ENCODE measurements around the gene RRAS2.

RRAS2 gene

DNA sequence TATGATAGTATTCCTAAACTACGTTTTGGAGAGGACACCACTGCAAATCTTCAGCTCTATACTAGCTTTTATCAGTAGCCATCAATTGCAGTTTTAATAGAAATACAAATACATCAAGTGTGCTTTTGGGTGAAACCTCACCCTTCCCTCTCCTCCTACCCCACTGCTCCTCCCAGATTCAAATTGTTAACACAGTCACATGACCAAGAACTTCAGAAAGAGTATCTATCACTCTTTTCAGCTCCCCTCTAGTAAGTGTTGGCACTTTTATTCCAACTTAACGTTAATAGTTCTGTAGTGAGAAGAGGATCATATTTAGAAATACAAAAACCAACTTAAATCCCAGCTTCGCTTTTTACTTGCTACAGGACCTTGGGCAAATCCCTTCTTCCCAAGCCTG is 17.0 kb downstream of the RRAS2 start:
- TF ChIP-seq, protein P1, sequence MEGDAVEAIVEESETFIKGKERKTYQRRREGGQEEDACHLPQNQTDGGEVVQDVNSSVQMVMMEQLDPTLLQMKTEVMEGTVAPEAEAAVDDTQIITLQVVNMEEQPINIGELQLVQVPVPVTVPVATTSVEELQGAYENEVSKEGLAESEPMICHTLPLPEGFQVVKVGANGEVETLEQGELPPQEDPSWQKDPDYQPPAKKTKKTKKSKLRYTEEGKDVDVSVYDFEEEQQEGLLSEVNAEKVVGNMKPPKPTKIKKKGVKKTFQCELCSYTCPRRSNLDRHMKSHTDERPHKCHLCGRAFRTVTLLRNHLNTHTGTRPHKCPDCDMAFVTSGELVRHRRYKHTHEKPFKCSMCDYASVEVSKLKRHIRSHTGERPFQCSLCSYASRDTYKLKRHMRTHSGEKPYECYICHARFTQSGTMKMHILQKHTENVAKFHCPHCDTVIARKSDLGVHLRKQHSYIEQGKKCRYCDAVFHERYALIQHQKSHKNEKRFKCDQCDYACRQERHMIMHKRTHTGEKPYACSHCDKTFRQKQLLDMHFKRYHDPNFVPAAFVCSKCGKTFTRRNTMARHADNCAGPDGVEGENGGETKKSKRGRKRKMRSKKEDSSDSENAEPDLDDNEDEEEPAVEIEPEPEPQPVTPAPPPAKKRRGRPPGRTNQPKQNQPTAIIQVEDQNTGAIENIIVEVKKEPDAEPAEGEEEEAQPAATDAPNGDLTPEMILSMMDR (IDR thresholded peaks at IDR 0.05; ENCODE audit: low read depth, low read length, missing control alignments) = no peak
- Histone ChIP-seq H3K27ac (no peak overlapping the region), H3K4me3 (ENCODE audit: low read depth, low read length) (no peak overlapping the region), H3K36me3 (replicated peaks) (no peaks in the 10 kb centered on the region), H3K27me3 (replicated peaks) (no peaks in the 10 kb centered on the region)
- DNase-seq = no peak
- in situ Hi-C loops (cut with HindIII; ENCODE audit: low pct_ligation_motif_present, low sequenced_read_pairs) = no loop called here

DNA sequence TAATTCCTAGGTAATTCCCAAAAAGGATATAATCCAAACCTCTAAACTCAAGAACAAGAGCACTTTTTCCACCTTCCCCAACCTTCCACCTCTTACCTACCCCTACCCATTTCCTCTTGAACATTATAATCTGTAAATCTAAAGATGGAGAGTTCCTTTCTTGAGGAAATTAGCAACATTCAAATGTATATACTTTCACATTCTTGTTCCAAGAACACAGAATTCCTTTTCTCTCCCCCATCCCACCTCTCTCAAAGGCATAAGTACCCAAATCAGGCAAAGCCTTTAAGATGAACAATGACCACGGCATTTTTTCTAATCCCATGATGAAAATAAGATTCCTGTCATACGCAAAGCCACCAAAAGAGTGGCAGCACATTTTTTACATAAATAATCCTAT is 18.3 kb downstream of the RRAS2 start:
- no peaks in the 10 kb centered on the region for H3K27me3 ChIP-seq (replicated peaks)

DNA sequence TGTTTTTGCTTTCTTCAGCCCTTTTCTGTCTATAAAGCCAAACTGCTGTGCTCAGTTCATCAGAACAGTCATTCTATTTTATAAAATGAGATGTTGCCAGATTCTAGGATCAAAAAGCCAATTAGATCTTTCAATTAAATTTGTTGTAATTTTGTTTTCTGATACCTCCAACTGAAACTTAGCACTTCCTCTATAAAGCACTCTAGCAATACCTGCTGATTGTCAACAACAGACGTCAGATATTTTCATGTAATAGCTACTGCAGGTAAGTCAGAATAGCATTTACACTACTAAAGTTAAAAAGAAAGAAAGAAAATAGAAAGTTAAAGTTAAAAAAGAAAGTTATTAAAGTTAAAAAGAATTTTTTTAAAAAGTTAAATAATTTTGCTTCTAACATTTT is 19.6 kb downstream of the RRAS2 start:
- DNase-seq = no peak
- no peaks in the 10 kb centered on the region for H3K27me3 ChIP-seq (replicated peaks)
- no peaks in the 10 kb centered on the region for H3K36me3 ChIP-seq (replicated peaks)
- no peak overlapping the region for H3K27ac ChIP-seq
- no peak overlapping the region for H3K4me3 ChIP-seq (ENCODE audit: low read depth, low read length)
- TF ChIP-seq, protein P1 (IDR thresholded peaks at IDR 0.05; ENCODE audit: low read depth, low read length, missing control alignments) = no peak
- in situ Hi-C loops (cut with HindIII; ENCODE audit: low pct_ligation_motif_present, low sequenced_read_pairs) = no loop called here

More for the DNA sequence above, 18.3 kb downstream of the RRAS2 start:
- no peak for DNase-seq
- Histone ChIP-seq H3K4me3 (ENCODE audit: low read depth, low read length) (no peak overlapping the region), H3K27ac (no peak overlapping the region), H3K36me3 (replicated peaks) (no peaks in the 10 kb centered on the region)
- in situ Hi-C loops (cut with HindIII; ENCODE audit: low pct_ligation_motif_present, low sequenced_read_pairs) = no loop called here
- TF ChIP-seq, protein P1 (IDR thresholded peaks at IDR 0.05; ENCODE audit: low read depth, low read length, missing control alignments) = no peak

DNA sequence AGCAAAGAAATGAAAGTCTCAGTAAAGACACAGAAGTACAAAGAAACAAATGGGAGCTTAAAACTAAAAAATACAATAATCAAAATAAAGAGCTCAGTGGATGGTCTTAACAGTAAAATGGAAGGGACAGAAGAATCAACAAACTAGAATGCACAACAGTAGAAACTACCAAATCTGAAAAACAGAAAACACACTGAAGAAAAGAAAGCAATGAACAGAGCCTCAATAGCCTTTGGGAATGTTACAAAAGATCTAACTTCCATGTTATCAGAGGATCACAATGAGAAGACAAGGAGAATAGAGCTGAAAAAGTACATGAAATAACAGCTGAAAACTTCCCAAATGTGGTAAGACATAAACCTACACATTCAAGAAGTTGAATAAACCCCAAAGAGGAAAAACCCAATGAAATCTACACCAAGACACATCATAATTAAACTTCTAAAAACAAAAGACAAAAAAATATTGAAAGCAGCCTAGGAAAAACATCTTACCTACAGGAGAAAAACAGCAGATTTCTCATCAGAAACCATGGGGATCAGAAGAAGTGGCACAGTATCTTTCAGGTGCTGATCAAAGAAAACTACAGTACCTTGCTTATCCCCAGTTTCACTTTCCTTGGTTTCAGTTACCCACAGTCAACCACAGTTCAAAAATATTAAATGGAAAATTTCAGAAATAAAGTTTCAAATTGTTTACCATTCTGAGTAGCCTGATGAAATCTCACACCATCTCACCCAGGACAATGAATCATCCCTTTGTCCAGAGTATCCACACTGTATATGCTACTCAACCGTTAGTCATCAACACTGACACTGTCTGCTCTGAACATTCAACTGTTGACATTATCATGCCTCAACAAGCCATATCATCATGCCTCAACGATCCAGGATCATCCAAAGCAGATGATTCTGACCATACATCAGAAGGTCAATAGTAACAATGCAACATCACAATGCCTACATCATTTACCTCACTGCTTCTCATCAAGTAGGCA is 22.2 kb downstream of the RRAS2 start:
- Histone ChIP-seq H3K27me3 (replicated peaks) (no peaks in the 10 kb centered on the region), H3K27ac (peak overlapping the region; percentile 91), H3K36me3 (replicated peaks) (no peaks in the 10 kb centered on the region), H3K4me3 (ENCODE audit: low read depth, low read length) (peak overlapping the region; percentile 12)
- TF ChIP-seq, protein P1 (IDR thresholded peaks at IDR 0.05; ENCODE audit: low read depth, low read length, missing control alignments) = no peak
- in situ Hi-C loops (cut with HindIII; ENCODE audit: low pct_ligation_motif_present, low sequenced_read_pairs) = no loop called here
- peak; percentile 98 for DNase-seq

DNA sequence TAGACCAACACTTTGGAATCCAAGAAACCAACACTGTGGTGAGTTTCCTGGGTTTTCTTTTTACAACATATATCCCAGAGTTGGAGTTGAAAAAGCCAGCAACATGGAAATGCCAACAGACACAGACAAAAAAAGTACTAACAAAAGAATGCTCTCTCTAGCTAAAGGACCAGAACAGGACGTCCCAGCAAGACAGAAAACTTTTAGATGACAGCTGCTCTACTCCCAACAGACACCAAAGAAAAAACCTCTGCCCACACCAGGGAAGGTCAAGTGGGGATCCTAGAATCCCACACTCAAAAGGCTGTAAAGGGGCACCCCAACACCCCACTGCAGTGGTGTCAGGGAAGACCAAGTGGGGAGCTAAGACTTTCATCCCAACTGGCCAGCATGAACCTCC is 23.3 kb downstream of the RRAS2 start:
- H3K4me3 ChIP-seq (ENCODE audit: low read depth, low read length) = peak overlapping the region; percentile 9
- H3K36me3 ChIP-seq (replicated peaks) = no peaks in the 10 kb centered on the region
- H3K27me3 ChIP-seq (replicated peaks) = no peaks in the 10 kb centered on the region
- TF ChIP-seq, protein P1 (IDR thresholded peaks at IDR 0.05; ENCODE audit: low read depth, low read length, missing control alignments) = no peak
- in situ Hi-C loops (cut with HindIII; ENCODE audit: low pct_ligation_motif_present, low sequenced_read_pairs) = no loop called here
- H3K27ac ChIP-seq = peak overlapping the region; percentile 91
- no peak for DNase-seq
